ENCODE data around the gene TMOD2.

Gene TMOD2

GRCh38 chr15:51855612-51856011 lies 104.2 kb downstream of the TMOD2 start:
- no peak overlapping the region for H3K4me3 ChIP-seq (ENCODE audit: low read length)
- H3K9me3 ChIP-seq (ENCODE audit: control insufficient read depth, insufficient read depth, low read length) = no peaks in the 10 kb centered on the region
- DNase-seq (ENCODE audit: low read depth, low spot score) = no peak
- H3K27ac ChIP-seq (ENCODE audit: low read length) = no peak overlapping the region
- peaks cover 2% of the 10 kb centered on the region; the same call in 1 of the 2 replicates for H3K4me1 ChIP-seq (ENCODE audit: control insufficient read depth, insufficient read depth, low read length)
- no peaks in the 10 kb centered on the region for H3K36me3 ChIP-seq (ENCODE audit: control insufficient read depth, insufficient read depth, low read length)
- WGBS (ENCODE audit: insufficient coverage, insufficient read length) = no CpG with 5 or more reads among the region's 1 CpG
- H3K27me3 ChIP-seq (ENCODE audit: control insufficient read depth, insufficient read depth, low read length) = no peaks in the 10 kb centered on the region

GRCh38 chr15:51856714-51857380 lies 105.5 kb downstream of the TMOD2 start:
- H3K27me3 ChIP-seq (ENCODE audit: control insufficient read depth, insufficient read depth, low read length) = no peaks in the 10 kb centered on the region
- no peaks in the 10 kb centered on the region for H3K36me3 ChIP-seq (ENCODE audit: control insufficient read depth, insufficient read depth, low read length)
- no peak overlapping the region for H3K27ac ChIP-seq (ENCODE audit: low read length)
- no peak overlapping the region for H3K4me3 ChIP-seq (ENCODE audit: low read length)
- peaks cover 2% of the 10 kb centered on the region; the same call in 1 of the 2 replicates for H3K4me1 ChIP-seq (ENCODE audit: control insufficient read depth, insufficient read depth, low read length)
- H3K9me3 ChIP-seq (ENCODE audit: control insufficient read depth, insufficient read depth, low read length) = no peaks in the 10 kb centered on the region
- DNase-seq (ENCODE audit: low read depth, low spot score) = no peak
- WGBS (ENCODE audit: insufficient coverage, insufficient read length) = no CpG with 5 or more reads among the region's 5 CpGs

GRCh38 chr15:51861557-51862359 lies 110.4 kb downstream of the TMOD2 start:
- no peaks in the 10 kb centered on the region; the same call in 1 of the 2 replicates for H3K4me1 ChIP-seq (ENCODE audit: control insufficient read depth, insufficient read depth, low read length)
- H3K36me3 ChIP-seq (ENCODE audit: control insufficient read depth, insufficient read depth, low read length) = no peaks in the 10 kb centered on the region
- H3K9me3 ChIP-seq (ENCODE audit: control insufficient read depth, insufficient read depth, low read length) = no peaks in the 10 kb centered on the region
- no peak for DNase-seq (ENCODE audit: low read depth, low spot score)
- WGBS (ENCODE audit: insufficient coverage, insufficient read length) = no CpG with 5 or more reads among the region's 10 CpGs
- no peak overlapping the region for H3K27ac ChIP-seq (ENCODE audit: low read length)
- H3K27me3 ChIP-seq (ENCODE audit: control insufficient read depth, insufficient read depth, low read length) = no peaks in the 10 kb centered on the region
- no peak overlapping the region for H3K4me3 ChIP-seq (ENCODE audit: low read length)

- H3K27ac ChIP-seq (ENCODE audit: low read length) = no peak overlapping the region
- H3K4me3 ChIP-seq (ENCODE audit: low read length) = no peak overlapping the region
- H3K9me3 ChIP-seq (ENCODE audit: control insufficient read depth, insufficient read depth, low read length) = no peaks in the 10 kb centered on the region
- H3K27me3 ChIP-seq (ENCODE audit: control insufficient read depth, insufficient read depth, low read length) = no peaks in the 10 kb centered on the region
- WGBS (ENCODE audit: insufficient coverage, insufficient read length) = no CpG with 5 or more reads among the region's 2 CpGs
- no peaks in the 10 kb centered on the region; the same call in 1 of the 2 replicates for H3K4me1 ChIP-seq (ENCODE audit: control insufficient read depth, insufficient read depth, low read length)
- no peaks in the 10 kb centered on the region for H3K36me3 ChIP-seq (ENCODE audit: control insufficient read depth, insufficient read depth, low read length)
- no peak for DNase-seq (ENCODE audit: low read depth, low spot score)
Measured at GRCh38 chr15:51863131-51863530, 111.7 kb downstream of the TMOD2 start.

GRCh38 chr15:51864408-51865056 lies 113.1 kb downstream of the TMOD2 start:
- Histone ChIP-seq H3K9me3 (ENCODE audit: control insufficient read depth, insufficient read depth, low read length) (no peaks in the 10 kb centered on the region), H3K4me1 (ENCODE audit: control insufficient read depth, insufficient read depth, low read length) (no peaks in the 10 kb centered on the region; the same call in 1 of the 2 replicates), H3K27ac (ENCODE audit: low read length) (no peak overlapping the region), H3K36me3 (ENCODE audit: control insufficient read depth, insufficient read depth, low read length) (no peaks in the 10 kb centered on the region), H3K27me3 (ENCODE audit: control insufficient read depth, insufficient read depth, low read length) (no peaks in the 10 kb centered on the region), H3K4me3 (ENCODE audit: low read length) (no peak overlapping the region)
- 100% methylated on average over 3 of the region's 4 CpGs for WGBS (ENCODE audit: insufficient coverage, insufficient read length)
- no peak for DNase-seq (ENCODE audit: low read depth, low spot score)

GRCh38 chr15:51865317-51865716 lies 113.9 kb downstream of the TMOD2 start:
- Histone ChIP-seq H3K27me3 (ENCODE audit: control insufficient read depth, insufficient read depth, low read length) (no peaks in the 10 kb centered on the region), H3K9me3 (ENCODE audit: control insufficient read depth, insufficient read depth, low read length) (no peaks in the 10 kb centered on the region), H3K4me1 (ENCODE audit: control insufficient read depth, insufficient read depth, low read length) (no peaks in the 10 kb centered on the region; the same call in 1 of the 2 replicates), H3K27ac (ENCODE audit: low read length) (no peak overlapping the region), H3K36me3 (ENCODE audit: control insufficient read depth, insufficient read depth, low read length) (no peaks in the 10 kb centered on the region), H3K4me3 (ENCODE audit: low read length) (no peak overlapping the region)
- whole genome bisulfite sequencing (ENCODE audit: insufficient coverage, insufficient read length) = no CpG with 5 or more reads among the region's 1 CpG
- no peak for DNase-seq (ENCODE audit: low read depth, low spot score)
